MM.1S (cell line): ENCODE data around the gene GLE1.

ENCODE experiments used
- DNase-seq: peaks from one replicate; pipeline ENCODE4 v3.0.0-alpha.2; 2015
- H2AFZ ChIP-seq: fragments of 300-600 bp; sonication (generic); 2 replicates; pipeline ENCODE4 v1.6.0; 2016; ENCODE audit warnings: antibody characterized with exemption, low read length
- H3F3A ChIP-seq: fragments of 300-600 bp; sonication (generic); 2 replicates; pipeline ENCODE4 v1.6.1; 2016; ENCODE audit warnings: mild to moderate bottlenecking, antibody characterized with exemption, low read length, moderate library complexity, mixed read lengths; ENCODE audit not compliant: insufficient read depth
- H3K27ac ChIP-seq: fragments of 300-600 bp; sonication (generic); 2 replicates; pipeline ENCODE4 v1.5.1; 2016; ENCODE audit warnings: mild to moderate bottlenecking, low read length
- H3K27me3 ChIP-seq: fragments of 300-600 bp; sonication (generic); replicated peaks from 2 replicates; pipeline ENCODE4 v1.6.0; 2016; ENCODE audit warnings: low read length; ENCODE audit not compliant: insufficient read depth
- H3K36me3 ChIP-seq: fragments of 300-600 bp; sonication (generic); replicated peaks from 2 replicates; pipeline ENCODE4 v1.6.1; 2016; ENCODE audit warnings: mild to moderate bottlenecking, low read length, mixed read lengths; ENCODE audit not compliant: insufficient read depth
- H3K4me1 ChIP-seq: fragments of 300-600 bp; sonication (generic); 2 replicates; pipeline ENCODE4 v1.6.1; 2016; ENCODE audit warnings: low read length, mixed read lengths
- H3K4me2 ChIP-seq: fragments of 300-600 bp; sonication (generic); 2 replicates; pipeline ENCODE4 v1.6.0; 2016; ENCODE audit warnings: low read depth, low read length
- H3K4me3 ChIP-seq: fragments of 300-600 bp; sonication (generic); 2 replicates; pipeline ENCODE4 v1.5.1; 2016; ENCODE audit warnings: low read length, mixed read lengths
- H3K79me2 ChIP-seq: fragments of 300-600 bp; sonication (generic); 2 replicates; pipeline ENCODE4 v1.6.1; 2016; ENCODE audit warnings: mixed run types, low read length, mixed read lengths
- H3K9ac ChIP-seq: fragments of 300-600 bp; sonication (generic); 2 replicates; pipeline ENCODE4 v1.6.1; 2016; ENCODE audit warnings: low read length, mixed read lengths
- H3K9me2 ChIP-seq: fragments of 300-600 bp; sonication (generic); replicated peaks from 2 replicates; pipeline ENCODE4 v1.6.1; 2016; ENCODE audit warnings: mild to moderate bottlenecking, low read length, mixed read lengths; ENCODE audit not compliant: insufficient read depth
- H3K9me3 ChIP-seq: fragments of 300-600 bp; sonication (generic); replicated peaks from 2 replicates; pipeline ENCODE4 v1.6.1; 2016; ENCODE audit warnings: mild to moderate bottlenecking, low read length, mixed read lengths; ENCODE audit not compliant: insufficient read depth
- H4K20me1 ChIP-seq: fragments of 300-600 bp; sonication (generic); 2 replicates; pipeline ENCODE4 v1.6.1; 2016; ENCODE audit warnings: mild to moderate bottlenecking, low read length, moderate library complexity, mixed read lengths; ENCODE audit not compliant: insufficient read depth
- CTCF ChIP-seq: fragments of 300-600 bp; sonication (generic); IDR thresholded peaks from 2 replicates; pipeline ENCODE4 v1.5.1; 2016; ENCODE audit warnings: antibody characterized with exemption, low read length, mixed read lengths
- EZH2 ChIP-seq: fragments of 300-600 bp; sonication (generic); optimal IDR thresholded peaks from 2 replicates; pipeline ENCODE3; 2017; ENCODE audit warnings: low read depth, mild to moderate bottlenecking, antibody characterized with exemption, low read length, mixed read lengths
- EZH2phosphoT487 ChIP-seq: fragments of 300-600 bp; sonication (generic); IDR thresholded peaks from 2 replicates; pipeline ENCODE4 v1.6.1; 2018; ENCODE audit warnings: antibody characterized with exemption, low read length

The GLE1 gene

GRCh38 chr9:128493424-128493823, 11.1 kb upstream of the GLE1 start:
- Histone ChIP-seq H3K36me3 (no peaks in the 10 kb centered on the region), H3K27ac (no peak overlapping the region), H2AFZ (no peak overlapping the region), H3K9ac (no peak overlapping the region), H3K4me1 (no peaks in the 10 kb centered on the region), H3K4me2 (no peak overlapping the region), H3K9me3 (no peaks in the 10 kb centered on the region), H3K79me2 (no peaks in the 10 kb centered on the region), H3K27me3 (no peaks in the 10 kb centered on the region), H3K9me2 (no peaks in the 10 kb centered on the region), H3F3A (no peaks in the 10 kb centered on the region), H3K4me3 (no peak overlapping the region), H4K20me1 (no peaks in the 10 kb centered on the region)
- no peak for DNase-seq
- no peak for TF ChIP-seq EZH2phosphoT487
- no peak for TF ChIP-seq CTCF
- no peak for TF ChIP-seq EZH2

- H3K27me3 ChIP-seq, result no peaks in the 10 kb centered on the region
- H3K9me3 ChIP-seq, result no peaks in the 10 kb centered on the region
- no peak overlapping the region for H3K27ac ChIP-seq
- H3F3A ChIP-seq, result no peaks in the 10 kb centered on the region
- no peaks in the 10 kb centered on the region for H3K79me2 ChIP-seq
- no peak overlapping the region for H3K9ac ChIP-seq
- no peaks in the 10 kb centered on the region for H3K4me1 ChIP-seq
- DNase-seq, result no peak
- no peaks in the 10 kb centered on the region for H3K9me2 ChIP-seq
- no peak overlapping the region for H2AFZ ChIP-seq
- no peak for TF ChIP-seq CTCF
- TF ChIP-seq EZH2phosphoT487, result no peak
- TF ChIP-seq EZH2, result no peak
- no peak overlapping the region for H3K4me3 ChIP-seq
- H3K36me3 ChIP-seq, result no peaks in the 10 kb centered on the region
- H4K20me1 ChIP-seq, result no peaks in the 10 kb centered on the region
- no peak overlapping the region for H3K4me2 ChIP-seq
These were observed 10.3 kb upstream of the GLE1 start for GRCh38 chr9:128494108-128494745.

- Histone ChIP-seq H3K4me2 (no peak overlapping the region), H3K4me3 (no peak overlapping the region), H3K9me3 (no peaks in the 10 kb centered on the region), H3K36me3 (no peaks in the 10 kb centered on the region), H3K79me2 (no peaks in the 10 kb centered on the region), H3K9me2 (no peaks in the 10 kb centered on the region), H3K27me3 (no peaks in the 10 kb centered on the region), H3F3A (no peaks in the 10 kb centered on the region), H4K20me1 (no peaks in the 10 kb centered on the region), H3K9ac (no peak overlapping the region), H3K27ac (no peak overlapping the region), H2AFZ (no peak overlapping the region), H3K4me1 (no peaks in the 10 kb centered on the region)
- no peak for TF ChIP-seq EZH2phosphoT487
- no peak for TF ChIP-seq CTCF
- TF ChIP-seq EZH2, result no peak
- DNase-seq, result no peak
These were observed 9.8 kb upstream of the GLE1 start for GRCh38 chr9:128494746-128495129.
